Esophagus squamous epithelium (tissue), 5 donors: Measurements from ENCODE around the gene ASB18. TPM values are rescaled to one million over a fixed set of nuclear protein-coding genes. Genes with fewer than 3 reads are reported as not detected.

Source experiments
- DNase-seq: peaks from one replicate; lab custom pipeline; 2025; lab: John Stamatoyannopoulos, UW
- H3K27ac ChIP-seq, 4 donors: fragments of 200-600 bp; sonication (generic); one replicate each; pipeline ENCODE4 v1.5.1; 2016 to 2019; ENCODE audit warnings: mild to moderate bottlenecking in 1 of 4
- H3K27me3 ChIP-seq, 4 donors: fragments of 200-600 bp; sonication (generic); 1 replicate in 3 of 4; 2 replicates in 1 of 4; pipeline versions ENCODE4 v1.5.1 to v1.6.0; 2017 to 2021; ENCODE audit warnings: antibody characterized with exemption in 1 of 4
- H3K36me3 ChIP-seq, 3 donors: fragments of 200-600 bp; sonication (generic); one replicate each; pipeline ENCODE4 v1.5.1; 2016 to 2019
- H3K4me1 ChIP-seq, 3 donors: fragments of 200-600 bp; sonication (generic); one replicate each; pipeline ENCODE4 v1.5.1; 2017 to 2019
- H3K4me3 ChIP-seq, 4 donors: fragments of 200-600 bp; sonication (generic); 1 replicate in 3 of 4; 2 replicates in 1 of 4; pipeline ENCODE4 v1.5.1; 2016 to 2019; ENCODE audit warnings: mild to moderate bottlenecking in 2 of 4, moderate library complexity in 1 of 4
- H3K9me3 ChIP-seq, 3 donors: fragments of 200-600 bp; sonication (generic); one replicate each; pipeline ENCODE4 v1.5.1; 2016 to 2019
- POLR2A ChIP-seq, 4 donors: fragments of 450-650 bp; IDR thresholded peaks; one replicate each; pipeline ENCODE4 v1.6.1; 2017; ENCODE audit warnings: antibody characterized with exemption in 4 of 4, mild to moderate bottlenecking in 4 of 4, moderate library complexity in 3 of 4
- WGBS, 2 donors: methylation state at CpG; one replicate each; pipeline ENCODE4 v1.1.5; 2018; 5-methylcytosine and 5-hydroxymethylcytosine counted together
- intact Hi-C: fragments of 100-400 bp; cut with DNase I; formaldehyde crosslinking; loops from one replicate; pipeline ENCODE4 v1.15.0; 2022
- small RNA-seq, 4 donors: library from RNA; depleted of rRNA; stranded (forward); fragments of <200 nt; gene quantifications; one replicate each; pipeline ENCODE3, GENCODE V24; 2016
- total RNA-seq, 4 donors: library from RNA; depleted of rRNA; stranded (reverse); fragments of >200 nt; gene quantifications; one replicate each; pipeline ENCODE4 v1.1.0, GENCODE V29; 2016
- TF ChIP-seq, protein P1 (sequence below), 6 experiments: fragments of 450-650 bp in 4 of 6; fragments of 200-600 bp in 2 of 6; sonication (generic) in 2 of 6; IDR thresholded peaks; one replicate each; pipeline ENCODE4 v1.5.1; 2016 to 2019; ENCODE audit warnings: antibody characterized with exemption in 6 of 6, mild to moderate bottlenecking in 4 of 6, moderate library complexity in 4 of 6
- donor health status: DM: yes; HTN: yes; CAD: no.

ASB18 gene
- total RNA-seq, 4 donors from 2014 or later: not detected

DNA sequence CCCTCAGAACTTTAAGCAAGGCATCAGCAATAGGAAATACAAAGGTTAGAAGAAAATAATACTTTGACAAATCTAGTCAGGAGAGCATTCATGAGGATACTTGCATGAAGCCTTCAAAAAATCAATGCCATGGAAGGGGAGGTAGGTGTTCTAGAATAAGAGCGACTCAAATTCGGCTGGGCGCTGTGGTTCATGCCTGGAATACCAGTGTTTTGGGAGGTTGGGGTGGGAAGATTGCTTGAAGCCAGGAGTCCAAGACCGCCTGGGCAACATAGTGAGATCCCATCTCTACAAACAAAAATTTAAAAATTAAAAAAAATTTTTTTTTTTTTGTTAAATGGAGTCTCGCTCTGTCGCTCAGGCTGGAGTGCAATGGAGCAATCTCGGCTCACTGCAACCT, 117.8 kb downstream of the ASB18 start:
- Histone ChIP-seq H3K27me3 (peaks cover 0 to 47% (median 0%) of the 10 kb centered on the region in 4 donors), H3K36me3 (no peaks in the 10 kb centered on the region), H3K4me1 (no peaks in the 10 kb centered on the region), H3K27ac (no peak overlapping the region), H3K9me3 (peaks cover 0 to 5% (median 0%) of the 10 kb centered on the region in 3 donors), H3K4me3 (no peak overlapping the region)
- no peak for DNase-seq
- intact Hi-C loops: no loop called here
- TF ChIP-seq, protein P1, sequence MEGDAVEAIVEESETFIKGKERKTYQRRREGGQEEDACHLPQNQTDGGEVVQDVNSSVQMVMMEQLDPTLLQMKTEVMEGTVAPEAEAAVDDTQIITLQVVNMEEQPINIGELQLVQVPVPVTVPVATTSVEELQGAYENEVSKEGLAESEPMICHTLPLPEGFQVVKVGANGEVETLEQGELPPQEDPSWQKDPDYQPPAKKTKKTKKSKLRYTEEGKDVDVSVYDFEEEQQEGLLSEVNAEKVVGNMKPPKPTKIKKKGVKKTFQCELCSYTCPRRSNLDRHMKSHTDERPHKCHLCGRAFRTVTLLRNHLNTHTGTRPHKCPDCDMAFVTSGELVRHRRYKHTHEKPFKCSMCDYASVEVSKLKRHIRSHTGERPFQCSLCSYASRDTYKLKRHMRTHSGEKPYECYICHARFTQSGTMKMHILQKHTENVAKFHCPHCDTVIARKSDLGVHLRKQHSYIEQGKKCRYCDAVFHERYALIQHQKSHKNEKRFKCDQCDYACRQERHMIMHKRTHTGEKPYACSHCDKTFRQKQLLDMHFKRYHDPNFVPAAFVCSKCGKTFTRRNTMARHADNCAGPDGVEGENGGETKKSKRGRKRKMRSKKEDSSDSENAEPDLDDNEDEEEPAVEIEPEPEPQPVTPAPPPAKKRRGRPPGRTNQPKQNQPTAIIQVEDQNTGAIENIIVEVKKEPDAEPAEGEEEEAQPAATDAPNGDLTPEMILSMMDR (IDR thresholded peaks at IDR 0.05): no peak
- WGBS, 2 donors: 93 to 97% methylated on average over 7 of the region's 7 CpGs

DNA sequence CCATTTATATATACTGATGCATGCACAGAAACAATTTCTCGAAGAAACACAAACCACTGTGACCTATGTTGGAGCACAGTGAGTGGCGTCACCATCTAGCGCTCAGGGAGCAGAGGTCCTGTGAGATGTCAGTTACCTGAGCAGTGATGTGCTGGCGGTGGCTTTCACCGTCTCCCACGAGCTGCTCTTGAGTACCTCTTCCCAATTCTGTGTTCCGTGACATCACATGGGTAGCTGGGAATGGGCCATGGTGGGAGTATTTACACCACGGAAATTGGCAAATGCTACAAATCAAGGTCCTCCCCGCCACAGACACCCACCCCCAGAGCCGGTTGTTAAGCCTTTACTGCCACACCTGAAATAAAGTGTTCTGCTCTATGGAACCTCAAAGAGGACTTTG, 120.4 kb downstream of the ASB18 start:
- no peaks in the 10 kb centered on the region for H3K9me3 ChIP-seq
- H3K4me1 ChIP-seq: no peaks in the 10 kb centered on the region
- H3K4me3 ChIP-seq: no peak overlapping the region
- no peaks in the 10 kb centered on the region for H3K36me3 ChIP-seq
- no peak overlapping the region for H3K27ac ChIP-seq
- intact Hi-C loops: no loop called here
- WGBS, 2 donors: 84 to 90% methylated on average over 4 to 10 of the region's 10 CpGs
- no peak for TF ChIP-seq POLR2A (IDR thresholded peaks at IDR 0.05)
- TF ChIP-seq, protein P1 (IDR thresholded peaks at IDR 0.05): no peak
- DNase-seq: no peak
- H3K27me3 ChIP-seq: peaks cover 0 to 55% (median 0%) of the 10 kb centered on the region in 4 donors

Small RNA genes lying within 50 kb of the gene (small RNA-seq; reads per million reads assigned to genes)
- 0 reads per million in 4 donors for gene RF00019
- 0 reads per million in 4 donors for gene RNU1-31P

Other genes with a start within 250 kb of the ASB18 start
- gene GBX2, start 96.0 kb downstream of the ASB18 start, total RNA-seq: not detected